Mesodermal cell (in vitro differentiated cells): Measurements from ENCODE around the gene PLA2G4C. TPM values are rescaled to one million over a fixed set of nuclear protein-coding genes. Genes with fewer than 3 reads are reported as not detected.

Source experiments
- H3K27ac ChIP-seq: 2 replicates; pipeline ENCODE4 v1.7.0; 2013; ENCODE audit warnings: mild to moderate bottlenecking, low read depth, low read length, moderate library complexity; ENCODE audit not compliant: severe bottlenecking
- H3K36me3 ChIP-seq: 2 replicates; pipeline ENCODE4 v1.7.1; 2013; ENCODE audit warnings: mild to moderate bottlenecking, low read length, moderate library complexity; ENCODE audit not compliant: control insufficient read depth, insufficient read depth
- H3K4me1 ChIP-seq: one replicate; pipeline ENCODE4 v1.7.1; 2013; ENCODE audit warnings: mild to moderate bottlenecking, low read length; ENCODE audit not compliant: insufficient read depth, control insufficient read depth, poor library complexity, severe bottlenecking
- H3K4me3 ChIP-seq: 2 replicates; pipeline ENCODE4 v1.7.0; 2013; ENCODE audit warnings: low read length, control low read depth, mild to moderate bottlenecking; ENCODE audit not compliant: insufficient read depth, poor library complexity, severe bottlenecking; ENCODE audit errors: extremely low read depth
- H3K9me3 ChIP-seq: 2 replicates; pipeline ENCODE4 v1.7.1; 2013; ENCODE audit warnings: mild to moderate bottlenecking, low read length, moderate library complexity; ENCODE audit not compliant: control insufficient read depth
- WGBS, 2 experiments: methylation state at CpG; one replicate each; pipeline ENCODE4 v1.1.5; 2013; ENCODE audit warnings: missing lambda C conversion rate in 2 of 2; ENCODE audit not compliant: insufficient coverage in 2 of 2; 5-methylcytosine and 5-hydroxymethylcytosine counted together
- polyA plus RNA-seq, 2 experiments: library from polyadenylated mRNA; stranded (reverse); fragments of 50-300 nt; gene quantifications; one replicate each; pipeline ENCODE4 v1.2.3, GENCODE V29; 2013

PLA2G4C gene, protein sequence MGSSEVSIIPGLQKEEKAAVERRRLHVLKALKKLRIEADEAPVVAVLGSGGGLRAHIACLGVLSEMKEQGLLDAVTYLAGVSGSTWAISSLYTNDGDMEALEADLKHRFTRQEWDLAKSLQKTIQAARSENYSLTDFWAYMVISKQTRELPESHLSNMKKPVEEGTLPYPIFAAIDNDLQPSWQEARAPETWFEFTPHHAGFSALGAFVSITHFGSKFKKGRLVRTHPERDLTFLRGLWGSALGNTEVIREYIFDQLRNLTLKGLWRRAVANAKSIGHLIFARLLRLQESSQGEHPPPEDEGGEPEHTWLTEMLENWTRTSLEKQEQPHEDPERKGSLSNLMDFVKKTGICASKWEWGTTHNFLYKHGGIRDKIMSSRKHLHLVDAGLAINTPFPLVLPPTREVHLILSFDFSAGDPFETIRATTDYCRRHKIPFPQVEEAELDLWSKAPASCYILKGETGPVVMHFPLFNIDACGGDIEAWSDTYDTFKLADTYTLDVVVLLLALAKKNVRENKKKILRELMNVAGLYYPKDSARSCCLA
- polyA plus RNA-seq (2013, experiment 1 of 2) = 3.2 TPM
- 3.0 TPM for polyA plus RNA-seq (2013, experiment 2 of 2)

DNA sequence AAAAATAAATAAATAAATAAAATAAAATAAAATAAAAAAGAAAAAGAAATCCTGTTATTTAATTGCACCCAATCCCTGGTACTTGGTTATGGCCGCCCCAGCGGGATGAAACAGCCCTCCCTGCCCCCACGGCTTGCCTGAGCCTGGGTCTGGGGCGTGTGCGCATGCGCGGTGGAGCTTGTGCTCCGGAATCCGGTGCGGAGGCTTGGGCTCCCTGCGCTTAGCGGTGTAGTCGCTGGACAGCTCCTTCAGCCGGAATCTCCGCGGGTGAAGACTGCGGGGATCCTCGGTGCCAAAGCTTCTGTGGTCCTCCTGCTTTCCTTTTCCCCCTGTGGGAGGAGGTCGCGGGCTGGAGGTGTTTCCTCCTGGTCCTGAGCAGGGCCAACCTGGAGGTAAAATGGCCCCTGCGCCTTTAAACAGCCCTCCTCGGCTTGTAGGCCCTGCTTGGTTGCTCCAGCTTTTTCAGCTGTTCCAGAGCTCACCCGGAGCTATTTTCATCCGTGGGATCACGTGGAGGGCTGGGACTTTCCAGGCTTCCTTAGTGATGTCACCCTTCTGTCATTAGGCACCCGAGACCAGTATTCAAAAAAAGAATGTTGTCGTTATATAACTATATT is at the start of gene PLA2G4C:
Gene PLA2G4C (minus strand): TSS at position 468 of the 617 bp plus-strand sequence. CDS start 4,288 bp downstream, outside the sequence.
- H3K4me1 ChIP-seq = peaks cover 13% of the 10 kb centered on the region
- peaks cover 10% of the 10 kb centered on the region for H3K36me3 ChIP-seq
- no peaks in the 10 kb centered on the region for H3K9me3 ChIP-seq
- H3K4me3 ChIP-seq = peak within 1 kb of the TSS; percentile 21
- WGBS, 2 experiments = 5 to 6% methylated on average over 18 to 22 of the region's 27 CpGs
- peak within 1 kb of the TSS; percentile 86 for H3K27ac ChIP-seq

DNA sequence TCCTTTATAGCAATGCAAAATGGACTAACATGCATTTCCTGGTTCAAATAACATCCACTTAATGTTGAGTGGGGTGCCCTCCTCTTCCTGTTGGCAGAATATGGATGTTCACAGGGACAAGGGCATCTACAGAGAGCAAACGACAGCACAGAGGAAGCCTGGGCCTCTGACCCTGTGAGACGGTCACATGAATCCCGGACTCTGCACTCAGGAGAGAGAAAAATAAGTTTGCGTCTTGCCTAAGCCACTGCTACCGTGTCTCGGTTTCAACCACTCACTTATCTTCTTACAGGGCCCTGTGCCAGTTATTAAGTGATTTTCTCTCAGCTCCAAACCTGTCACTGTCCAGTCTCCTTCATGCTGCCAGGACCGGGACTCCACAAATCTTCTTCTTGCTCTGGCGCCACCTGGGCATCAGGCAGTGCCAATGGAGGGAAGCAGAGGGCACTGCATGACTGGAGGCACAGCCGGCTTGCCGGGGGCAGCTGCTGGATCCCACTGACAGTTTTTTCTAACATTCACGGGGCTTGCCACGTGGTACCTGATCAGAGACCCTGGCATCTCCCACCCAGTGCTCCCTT is 47.7 kb upstream of the PLA2G4C start:
- H3K9me3 ChIP-seq = no peaks in the 10 kb centered on the region
- H3K4me1 ChIP-seq = no peaks in the 10 kb centered on the region
- peaks cover 71% of the 10 kb centered on the region for H3K36me3 ChIP-seq
- WGBS, 2 experiments = 91 to 92% methylated on average over 12 of the region's 12 CpGs
- H3K4me3 ChIP-seq = no peak overlapping the region
- no peak overlapping the region for H3K27ac ChIP-seq

DNA sequence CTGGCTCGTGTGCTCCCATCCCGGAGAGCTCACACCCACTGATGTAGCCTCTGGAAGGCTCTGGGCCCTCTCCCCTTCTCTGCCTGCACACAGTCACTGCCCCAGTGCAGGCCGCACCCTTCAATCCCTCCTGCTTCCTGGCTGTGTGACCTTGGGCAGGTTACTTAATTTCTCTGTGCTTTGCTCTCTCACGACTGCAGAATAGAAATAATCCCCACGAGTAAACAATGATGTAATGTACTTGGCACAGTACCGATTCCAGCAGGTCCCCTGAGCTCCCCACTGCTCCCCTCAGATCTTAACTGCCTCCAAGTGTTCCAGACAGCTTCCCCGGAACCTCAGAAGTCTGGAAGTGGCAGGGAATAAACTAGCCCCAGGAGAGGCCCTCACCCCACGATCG is 43.4 kb upstream of the PLA2G4C start:
- H3K4me3 ChIP-seq = no peak overlapping the region
- 93% methylated on average over 8 to 9 of the region's 9 CpGs for WGBS, 2 experiments
- peaks cover 66% of the 10 kb centered on the region for H3K36me3 ChIP-seq
- no peak overlapping the region for H3K27ac ChIP-seq
- peaks cover 14% of the 10 kb centered on the region for H3K4me1 ChIP-seq
- H3K9me3 ChIP-seq = no peaks in the 10 kb centered on the region

- 49 to 60% methylated on average over 6 to 7 of the region's 8 CpGs for whole genome bisulfite sequencing, 2 experiments
- Histone ChIP-seq H3K4me3 (no peak overlapping the region), H3K4me1 (peaks cover 14% of the 10 kb centered on the region), H3K9me3 (no peaks in the 10 kb centered on the region), H3K36me3 (peaks cover 67% of the 10 kb centered on the region), H3K27ac (peak overlapping the region; percentile 26)
Measured at GRCh38 chr19:48152551-48152950, 41.9 kb upstream of the PLA2G4C start.

- no peaks in the 10 kb centered on the region for H3K9me3 ChIP-seq
- 93 to 100% methylated on average over 3 to 4 of the region's 6 CpGs for WGBS, 2 experiments
- peaks cover 14% of the 10 kb centered on the region for H3K4me1 ChIP-seq
- peaks cover 83% of the 10 kb centered on the region for H3K36me3 ChIP-seq
- no peak overlapping the region for H3K27ac ChIP-seq
- no peak overlapping the region for H3K4me3 ChIP-seq
Measured at GRCh38 chr19:48149430-48149829, 38.8 kb upstream of the PLA2G4C start.

- peaks cover 14% of the 10 kb centered on the region for H3K4me1 ChIP-seq
- WGBS, 2 experiments = 100% methylated on average over 2 to 5 of the region's 9 CpGs
- H3K27ac ChIP-seq = no peak overlapping the region
- peaks cover 85% of the 10 kb centered on the region for H3K36me3 ChIP-seq
- no peak overlapping the region for H3K4me3 ChIP-seq
- no peaks in the 10 kb centered on the region for H3K9me3 ChIP-seq
Measured at GRCh38 chr19:48148576-48148975, 38.0 kb upstream of the PLA2G4C start.

DNA sequence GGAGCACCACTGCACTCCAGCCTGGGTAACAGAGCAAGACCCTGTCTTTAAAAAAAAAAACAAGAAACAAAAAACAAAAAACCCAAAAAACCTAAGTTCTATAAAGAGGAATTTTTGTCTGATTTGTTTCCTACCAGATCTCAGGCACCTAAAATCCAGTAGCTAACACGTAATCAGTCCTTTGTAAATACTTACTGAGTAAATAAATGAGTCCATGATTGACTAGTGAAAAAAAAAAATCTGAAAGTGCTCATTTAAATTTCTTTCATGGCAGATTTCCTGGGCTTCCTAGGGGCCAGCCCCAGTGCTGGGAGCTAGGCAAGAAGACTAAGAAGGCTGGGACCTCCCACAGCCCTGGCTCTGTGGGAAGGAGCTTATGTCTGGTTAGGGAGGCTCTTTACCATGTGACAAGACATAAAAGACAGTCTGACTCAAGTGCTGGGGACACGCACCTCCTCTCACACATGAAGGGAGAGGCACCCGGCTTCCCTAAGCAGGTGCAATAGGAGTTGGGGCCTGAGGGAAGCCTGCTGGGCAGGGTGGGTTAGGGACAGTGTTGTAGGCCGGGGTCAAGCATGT is 37.1 kb upstream of the PLA2G4C start:
- 83 to 96% methylated on average over 2 to 3 of the region's 4 CpGs for WGBS, 2 experiments

DNA sequence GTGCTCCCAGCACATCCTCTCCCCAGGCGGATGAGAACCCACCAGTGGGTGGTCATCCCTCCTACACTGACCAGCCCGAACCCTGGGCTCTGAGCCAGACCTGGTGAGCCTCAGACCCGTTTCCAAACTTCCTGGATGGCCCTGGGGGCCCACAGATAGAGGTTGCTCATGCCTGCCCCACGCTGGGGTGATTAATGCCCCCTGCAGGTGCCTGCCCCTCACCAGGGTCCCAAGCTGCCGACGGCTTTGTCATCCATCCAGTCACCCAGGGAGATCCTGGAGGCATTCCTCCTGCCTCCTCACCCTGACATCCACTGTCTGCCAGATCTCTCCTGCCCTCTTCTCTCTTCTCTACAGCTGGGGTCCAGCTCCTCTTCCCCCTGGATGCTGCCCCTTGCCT is 28.4 kb upstream of the PLA2G4C start:
- H3K4me3 ChIP-seq = no peak overlapping the region
- peaks cover 46% of the 10 kb centered on the region for H3K36me3 ChIP-seq
- WGBS, 2 experiments = 91 to 94% methylated on average over 5 to 6 of the region's 6 CpGs
- H3K4me1 ChIP-seq = no peaks in the 10 kb centered on the region
- no peaks in the 10 kb centered on the region for H3K9me3 ChIP-seq
- no peak overlapping the region for H3K27ac ChIP-seq

More for the DNA sequence above, 37.1 kb upstream of the PLA2G4C start:
- Histone ChIP-seq H3K4me1 (peaks cover 14% of the 10 kb centered on the region), H3K9me3 (no peaks in the 10 kb centered on the region), H3K27ac (no peak overlapping the region), H3K36me3 (peaks cover 91% of the 10 kb centered on the region), H3K4me3 (no peak overlapping the region)

DNA sequence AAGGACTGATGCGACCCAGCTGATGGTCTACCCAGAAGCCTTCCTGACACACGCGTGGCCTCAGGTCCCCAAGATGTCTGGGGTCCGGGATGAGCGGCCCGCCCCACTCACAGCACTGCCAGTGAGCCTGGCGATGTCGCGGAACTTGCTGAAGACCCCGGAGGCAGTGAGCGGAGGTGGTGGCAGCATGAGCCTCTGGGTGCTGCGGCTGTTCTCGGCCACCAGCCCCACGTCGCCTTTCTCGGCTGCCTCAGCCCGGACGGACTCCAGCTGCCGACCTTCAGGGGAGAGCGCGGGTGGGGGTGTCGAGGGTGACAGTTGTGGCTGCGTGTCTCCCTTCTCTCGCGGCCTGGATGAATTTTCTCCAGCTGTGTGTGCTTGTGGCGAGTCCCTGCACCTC is 26.8 kb upstream of the PLA2G4C start:
- H3K4me3 ChIP-seq = no peak overlapping the region
- H3K4me1 ChIP-seq = no peaks in the 10 kb centered on the region
- 93 to 98% methylated on average over 24 to 26 of the region's 26 CpGs for WGBS, 2 experiments
- no peaks in the 10 kb centered on the region for H3K9me3 ChIP-seq
- peaks cover 46% of the 10 kb centered on the region for H3K36me3 ChIP-seq
- no peak overlapping the region for H3K27ac ChIP-seq

DNA sequence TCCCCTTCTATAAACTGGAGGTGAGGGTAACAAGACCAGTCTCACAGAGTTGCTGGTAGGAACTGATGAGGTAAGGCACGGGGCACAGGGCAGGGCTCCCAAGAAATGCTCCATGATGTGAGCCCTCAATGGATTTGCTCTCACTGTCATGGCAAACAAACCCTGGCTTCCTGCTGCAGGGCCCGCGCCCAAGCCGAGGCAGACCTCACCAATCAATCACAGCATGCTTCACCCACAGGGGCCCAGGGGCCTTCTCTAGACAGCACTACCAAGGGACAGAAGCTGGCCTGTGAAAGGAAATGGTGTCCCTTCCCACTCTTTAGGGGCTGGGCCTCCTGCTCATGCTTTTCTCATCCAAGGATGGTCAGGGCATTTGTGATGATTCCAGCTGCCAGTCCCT is 25.9 kb upstream of the PLA2G4C start:
- WGBS, 2 experiments = 94 to 96% methylated on average over 3 to 4 of the region's 4 CpGs
- peaks cover 50% of the 10 kb centered on the region for H3K36me3 ChIP-seq
- no peak overlapping the region for H3K27ac ChIP-seq
- no peaks in the 10 kb centered on the region for H3K4me1 ChIP-seq
- H3K9me3 ChIP-seq = no peaks in the 10 kb centered on the region
- no peak overlapping the region for H3K4me3 ChIP-seq
